HG03520 (cell line): ENCODE measurements around the gene DENND6B.
"Not testable (repeated sequence)": the region's sequence is repeated elsewhere in the genome, so short reads cannot be mapped to it uniquely, and the experiment has no call there.

Source experiments
- ATAC-seq: cut with Tn5 transposase; IDR thresholded peaks from one replicate; pipeline ENCODE4 v1.9.1; 2021; ENCODE audit warnings: mild to moderate bottlenecking, moderate library complexity; ENCODE audit not compliant: unreplicated experiment

DENND6B gene

DNA sequence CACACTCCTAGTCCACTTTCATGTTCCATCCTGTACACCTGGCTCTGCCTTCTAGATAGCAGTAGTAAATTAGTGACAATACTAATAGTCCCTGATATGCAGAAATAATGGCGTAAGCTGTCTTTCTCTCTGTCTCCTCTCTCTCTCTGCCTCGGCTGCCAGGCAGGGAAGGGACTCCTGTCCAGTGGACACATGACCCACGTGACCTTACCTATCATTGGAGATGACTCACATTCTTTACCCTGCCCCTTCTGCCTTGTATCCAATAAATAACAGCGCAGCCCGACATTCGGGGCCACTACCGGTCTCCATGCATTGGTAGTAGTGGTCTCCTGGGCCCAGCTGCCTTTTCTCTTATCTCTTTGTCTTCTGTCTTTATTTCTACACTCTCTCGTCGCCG is 53.0 kb downstream of the DENND6B start:
- ATAC-seq = not testable (repeated sequence)

DNA sequence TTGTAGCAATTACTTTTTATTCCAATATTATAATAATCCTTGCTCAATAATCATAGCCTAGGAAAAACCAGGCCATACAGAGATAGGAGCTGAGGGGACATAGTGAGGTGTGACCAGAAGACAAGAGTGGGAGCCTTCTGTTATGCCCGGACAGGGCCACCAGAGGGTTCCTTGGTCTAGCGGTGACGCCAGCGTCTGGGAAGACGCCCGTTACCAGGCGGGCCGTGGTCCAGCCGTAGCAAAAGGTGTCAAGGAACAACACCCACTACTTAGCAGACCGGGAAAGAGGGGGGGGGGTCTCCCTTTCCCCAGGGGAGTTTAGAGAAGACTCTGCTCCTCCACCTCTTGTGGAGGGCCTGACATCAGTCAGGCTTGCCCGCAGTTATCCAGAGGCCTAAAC is 53.5 kb downstream of the DENND6B start:
- not testable (repeated sequence) for ATAC-seq

DNA sequence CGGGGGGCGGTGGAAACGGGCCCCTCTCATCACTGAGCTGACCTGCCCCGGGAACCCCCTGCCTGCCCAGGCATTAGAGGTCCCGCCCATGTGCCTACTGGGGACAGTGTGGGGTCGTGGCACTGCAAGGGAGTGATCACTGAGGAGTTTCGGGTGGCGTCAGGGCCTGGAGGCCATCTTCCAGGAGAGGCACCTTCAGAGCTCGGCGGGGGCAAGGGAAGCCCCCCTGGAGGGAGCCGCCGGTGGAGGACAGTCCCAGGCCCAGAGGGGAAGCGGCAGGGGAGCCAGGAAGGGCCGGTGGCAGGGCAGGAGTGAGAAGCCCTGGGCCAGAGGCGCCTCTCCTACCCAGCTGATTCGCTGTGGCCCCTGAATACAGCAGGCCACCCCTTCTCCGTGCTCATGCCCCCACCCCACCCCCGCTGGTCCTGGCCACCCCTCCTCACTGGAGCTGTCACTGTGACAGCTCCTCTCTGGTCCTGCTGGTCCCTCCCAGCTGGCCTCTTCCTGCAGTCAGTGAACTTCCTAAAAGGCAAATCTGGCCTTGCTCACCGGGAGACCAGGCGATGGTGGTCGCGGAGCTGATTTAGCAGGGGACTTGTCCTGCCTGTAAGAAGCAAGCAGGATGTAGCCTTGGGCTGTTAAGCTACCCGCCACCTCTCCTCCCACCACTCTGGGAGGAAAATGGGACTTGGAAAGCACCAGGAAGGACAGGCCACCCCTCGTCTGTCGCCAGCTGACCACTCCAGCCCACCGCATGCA is 54.6 kb downstream of the DENND6B start:
- no peak for ATAC-seq

DNA sequence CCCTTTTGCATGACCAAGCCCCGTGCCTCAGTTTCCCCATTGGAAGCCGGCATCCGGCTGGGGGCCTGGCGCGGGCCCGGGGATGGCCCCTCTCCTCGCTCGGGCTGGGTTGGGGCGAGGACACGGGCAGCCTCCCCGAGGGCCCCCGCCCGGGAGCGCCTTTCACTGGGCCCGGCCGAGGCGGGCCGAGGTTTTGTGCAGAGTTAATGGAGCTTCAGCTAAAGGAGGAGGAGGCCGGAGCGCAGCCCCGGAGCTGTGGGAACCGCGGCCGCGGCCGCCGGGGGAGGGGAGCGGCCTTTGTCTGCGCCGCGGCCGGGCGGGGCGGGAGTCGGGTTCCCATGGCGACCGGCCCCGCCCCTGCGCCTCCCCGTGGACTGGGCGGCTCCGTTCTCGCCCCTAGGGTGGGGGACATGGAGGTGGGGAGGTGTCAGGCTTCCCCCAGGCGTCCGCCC is 55.3 kb downstream of the DENND6B start:
- no peak for ATAC-seq

DNA sequence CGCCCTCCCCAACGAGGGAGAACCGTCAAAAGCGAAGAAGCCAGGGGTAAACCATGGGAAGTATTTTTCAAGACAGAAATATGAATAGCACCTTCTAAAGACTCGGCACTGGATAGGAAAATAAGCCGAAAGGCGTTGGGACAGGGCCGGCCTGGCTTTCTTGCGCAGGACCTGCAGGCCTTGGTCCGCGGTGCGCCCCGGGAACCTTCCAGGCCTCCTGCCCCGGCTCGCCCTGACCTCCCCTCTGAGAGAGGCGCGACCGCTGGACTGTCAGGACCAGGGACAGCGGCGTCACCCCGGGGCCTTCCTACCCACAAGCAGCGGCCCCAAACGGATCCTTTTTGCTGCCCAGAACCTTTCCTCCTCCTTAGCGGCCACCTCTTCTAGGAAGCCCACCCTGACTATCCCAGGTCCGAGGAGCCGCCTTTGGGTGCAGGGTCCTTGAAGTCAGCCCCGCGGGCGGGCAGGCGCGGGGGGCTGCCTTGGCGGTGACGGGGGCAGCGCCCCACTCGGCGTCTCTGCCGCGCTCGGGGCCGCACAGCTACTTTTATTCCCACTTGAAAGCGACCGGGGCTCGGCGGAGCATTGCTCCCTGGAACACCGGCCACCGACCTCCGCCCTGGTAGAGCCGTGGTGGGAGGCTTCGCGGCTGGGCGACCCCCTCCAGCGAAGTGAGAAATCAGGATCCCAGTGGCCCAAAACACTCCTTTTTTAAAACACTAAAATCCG is 56.0 kb downstream of the DENND6B start:
- no peak for ATAC-seq

DNA sequence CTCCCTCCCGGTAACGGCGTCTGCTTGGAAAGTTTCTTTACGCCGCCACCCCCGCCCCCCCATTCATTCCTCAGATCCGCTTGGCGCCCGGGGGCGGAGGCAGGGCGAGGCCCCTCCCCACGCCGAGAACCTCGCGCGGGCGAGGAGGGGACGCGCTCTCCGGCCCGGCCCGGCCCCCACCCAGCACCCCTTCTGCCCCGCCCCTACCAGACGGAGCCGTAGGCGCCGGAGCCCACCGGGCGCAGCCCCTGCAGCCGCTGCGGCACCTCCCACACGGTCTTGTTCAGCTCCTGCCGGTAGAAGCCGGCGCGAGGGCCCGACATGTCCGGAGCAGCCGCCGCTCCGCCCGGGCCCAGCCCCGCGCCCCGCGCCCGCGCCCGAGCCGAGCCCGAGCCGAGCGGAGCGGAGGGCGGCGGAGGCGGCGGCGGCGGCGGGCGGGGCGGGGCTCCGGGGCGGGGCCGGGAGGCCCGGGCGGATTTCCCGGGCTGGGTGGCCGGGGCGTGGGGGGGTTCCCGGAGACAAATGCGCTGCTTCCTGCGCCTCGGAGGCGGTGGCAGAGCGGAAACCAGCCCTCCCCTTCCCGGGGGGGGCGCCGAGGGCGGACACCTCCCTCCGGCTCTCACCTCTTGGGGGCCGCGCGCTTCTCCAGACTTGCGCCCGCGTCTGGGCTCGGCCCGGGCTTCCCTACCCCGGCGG is 56.7 kb downstream of the DENND6B start, which contains the start of gene MAPK11:
MAPK11 (minus strand) TSS at position 411 of the 696 bp plus-strand sequence; CDS start at position 323, 88 bp downstream.
- ATAC-seq = no peak

DNA sequence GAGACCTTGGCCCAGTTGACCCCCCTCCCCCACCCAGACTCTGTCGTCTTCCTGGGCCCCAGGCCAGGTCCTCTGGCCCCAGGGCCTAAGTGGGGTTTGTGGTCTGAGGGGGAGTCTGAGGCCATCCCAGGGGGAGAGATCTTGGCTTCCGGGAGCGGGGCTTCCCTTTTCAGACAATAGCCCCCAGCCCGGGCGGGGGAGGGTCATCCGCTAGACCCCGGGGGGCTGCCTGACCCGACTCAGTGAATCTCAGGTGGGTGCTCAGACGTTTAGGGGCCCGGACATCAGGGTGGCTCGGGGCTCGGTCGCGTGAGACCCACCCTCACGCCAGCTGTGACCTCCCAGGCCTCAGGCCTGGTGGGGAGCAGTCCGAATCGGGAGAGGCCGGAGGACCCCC is 57.2 kb downstream of the DENND6B start:
- ATAC-seq = no peak

DNA sequence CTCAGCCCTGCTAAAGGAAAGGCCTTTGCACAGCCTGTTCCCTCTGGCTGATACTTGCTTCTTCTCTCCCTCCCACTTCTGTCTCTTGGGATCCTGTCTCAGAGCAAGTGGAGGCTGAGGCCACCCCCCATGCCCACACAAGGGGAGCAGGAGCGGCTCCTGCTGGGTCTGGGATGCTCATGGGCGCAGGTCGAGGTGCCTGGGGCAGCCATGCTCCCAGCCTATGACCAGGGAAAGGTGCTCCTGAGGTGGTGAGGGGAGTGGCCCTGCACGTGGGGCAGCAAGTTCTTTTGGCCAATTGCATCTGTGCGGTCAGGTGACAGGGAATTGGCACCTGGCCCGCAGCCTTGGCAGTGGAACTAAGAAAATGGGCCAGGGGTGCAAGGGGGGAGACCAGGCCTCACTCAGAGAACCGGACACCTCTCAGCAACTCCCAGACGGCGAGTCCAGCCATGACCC is 58.1 kb downstream of the DENND6B start:
- no peak for ATAC-seq

DNA sequence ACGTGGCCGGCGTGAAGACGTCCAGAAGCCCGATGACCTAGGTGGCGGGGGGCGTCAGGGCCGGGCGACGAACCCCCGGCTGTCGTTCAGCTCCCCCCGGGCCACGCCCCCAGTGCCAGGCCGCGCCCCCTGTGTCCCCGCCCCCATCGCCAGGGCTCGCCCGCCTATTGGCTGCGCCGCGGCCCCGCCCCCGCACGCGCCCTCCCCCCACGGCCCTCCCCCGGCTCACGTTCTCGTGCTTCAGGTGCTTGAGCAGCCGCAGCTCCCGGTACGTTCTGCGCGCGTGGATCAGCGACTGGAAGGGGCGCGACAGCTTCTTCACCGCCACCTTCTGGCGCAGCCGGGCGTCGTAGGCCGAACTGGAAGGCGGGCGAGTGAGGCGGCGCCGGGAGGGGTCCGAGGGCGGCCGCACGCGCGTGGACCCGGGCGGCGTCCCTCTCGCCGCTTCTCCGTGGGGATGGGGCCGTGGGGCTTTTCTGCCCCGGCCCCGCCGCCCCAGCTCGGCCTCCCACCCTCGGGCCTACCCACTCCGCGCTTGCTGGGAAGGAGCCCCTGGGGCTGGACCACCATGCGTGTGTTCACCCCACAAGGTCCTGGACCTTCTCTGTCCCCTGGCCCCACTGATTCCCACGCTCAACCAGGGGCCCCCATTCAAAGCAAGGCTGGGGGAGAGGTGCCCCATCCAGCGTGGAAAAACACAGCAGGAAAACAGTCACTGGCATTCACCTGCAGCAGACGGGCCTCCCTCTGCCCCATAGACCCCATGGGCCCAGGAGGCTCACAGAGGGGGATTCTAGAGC is 59.0 kb downstream of the DENND6B start:
- no peak for ATAC-seq

DNA sequence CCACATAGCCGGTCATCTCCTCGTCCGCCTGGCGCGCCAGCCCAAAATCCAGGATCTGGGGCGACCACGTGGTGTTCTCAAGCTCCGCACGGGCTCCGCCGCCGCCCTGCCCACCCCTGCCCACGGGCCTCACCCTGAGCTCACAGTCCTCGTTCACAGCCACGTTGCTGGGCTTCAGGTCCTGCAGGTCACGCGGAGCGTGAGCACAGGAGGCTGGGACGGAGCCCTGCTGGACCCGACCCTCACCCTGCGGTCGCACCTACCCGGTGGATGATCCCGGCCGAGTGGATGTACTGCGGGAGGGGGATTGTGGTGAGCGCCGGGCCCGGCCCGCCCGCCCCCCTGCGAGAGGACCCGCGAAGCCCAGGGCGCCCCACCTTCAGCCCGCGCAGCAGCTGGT is 59.8 kb downstream of the DENND6B start:
- ATAC-seq = no peak

DNA sequence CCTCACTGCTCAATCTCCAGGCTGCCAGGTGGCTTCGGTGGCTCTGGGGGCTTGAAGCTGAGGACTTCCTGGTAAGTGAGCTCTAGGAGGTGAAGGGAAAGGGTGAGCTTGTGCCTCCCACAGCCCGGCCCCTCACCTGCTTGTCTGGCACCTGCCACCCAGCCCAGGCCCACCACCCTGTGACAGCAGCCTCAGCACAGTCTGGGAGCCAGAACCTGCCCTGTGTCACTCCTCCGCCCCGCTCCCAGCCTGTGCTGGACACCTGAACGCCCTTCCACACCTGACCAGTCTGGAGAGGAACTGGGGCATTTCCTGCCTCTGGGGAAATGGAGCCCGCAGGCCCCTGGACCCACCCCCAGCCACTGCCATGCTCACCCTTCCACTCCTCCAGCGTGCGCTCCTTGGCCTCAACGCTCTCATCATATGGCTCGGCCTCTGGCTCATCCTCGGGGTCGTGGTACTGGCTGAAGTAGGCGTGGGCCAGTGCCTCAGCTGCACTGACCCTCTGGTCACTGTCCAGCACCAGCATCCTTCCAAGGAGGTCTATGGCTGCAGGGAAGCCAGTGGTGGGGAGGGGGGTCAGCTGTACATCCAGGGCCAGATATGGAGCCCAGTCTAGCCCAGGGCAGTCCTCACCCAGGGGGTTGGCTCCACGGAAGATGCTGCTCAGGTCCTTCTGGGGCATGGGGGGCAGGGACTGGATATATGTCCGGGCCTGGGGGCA is 61.7 kb downstream of the DENND6B start:
- ATAC-seq = no peak

DNA sequence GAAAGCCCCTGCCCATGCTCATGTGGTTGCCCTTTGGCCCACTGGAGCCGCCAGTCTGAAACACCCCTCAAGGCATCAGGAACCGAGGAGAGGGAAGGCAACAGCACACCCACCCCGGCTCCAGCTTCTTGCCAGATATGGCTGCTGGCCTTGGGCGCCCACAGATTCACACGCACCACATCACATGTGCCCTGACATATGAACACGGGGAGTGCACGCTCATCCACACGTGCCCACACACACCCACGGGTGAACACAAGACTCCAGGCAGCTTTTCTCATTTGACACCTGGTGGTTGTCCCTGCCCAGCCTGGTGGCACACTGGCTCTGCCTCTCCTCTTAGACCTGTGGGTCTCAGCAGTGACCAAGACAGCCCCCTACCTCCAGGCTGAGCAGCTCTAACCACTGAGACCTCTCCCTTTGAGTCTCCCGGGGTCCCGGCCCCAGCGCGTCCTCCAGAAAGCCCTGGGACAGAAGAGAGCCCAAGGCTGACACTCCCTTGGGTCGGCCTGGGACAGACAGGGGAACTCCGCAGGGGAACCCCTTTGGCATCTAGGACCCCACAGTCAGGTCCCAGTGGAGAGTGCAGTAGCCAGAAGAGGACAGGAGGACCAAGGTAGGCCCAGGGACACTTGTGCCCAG is 62.6 kb downstream of the DENND6B start:
- no peak for ATAC-seq

DNA sequence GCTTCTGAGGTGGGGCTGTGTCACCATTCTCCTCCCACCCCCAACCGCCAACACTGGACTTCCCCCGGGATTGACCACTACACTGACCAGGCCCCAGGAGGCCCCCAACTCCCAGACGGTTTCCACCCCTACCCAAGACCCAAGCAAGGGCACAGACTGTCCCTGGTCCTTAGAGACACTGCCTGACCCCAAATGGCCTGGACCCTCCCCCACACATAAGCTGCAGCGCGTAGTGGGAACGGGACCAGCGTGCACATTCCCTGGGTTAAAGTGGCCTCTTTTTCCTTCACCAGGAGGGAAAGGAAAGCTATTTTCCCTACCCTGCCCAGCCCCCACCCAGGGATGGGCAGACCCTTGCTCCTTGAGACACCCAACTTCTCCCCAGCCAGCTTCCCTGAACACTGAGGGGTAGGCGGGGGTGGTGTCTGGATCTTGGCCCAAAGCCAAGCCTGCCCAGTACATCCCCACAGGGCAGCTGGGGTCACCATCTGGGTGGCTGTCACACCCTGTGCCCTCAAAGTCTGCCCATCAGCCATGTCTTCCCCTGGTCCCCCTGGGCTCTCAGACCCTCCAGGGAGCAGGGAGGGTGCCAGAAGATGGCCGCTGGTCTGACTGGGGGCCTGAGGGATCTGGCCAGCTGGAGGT is 63.7 kb downstream of the DENND6B start:
- no peak for ATAC-seq

DNA sequence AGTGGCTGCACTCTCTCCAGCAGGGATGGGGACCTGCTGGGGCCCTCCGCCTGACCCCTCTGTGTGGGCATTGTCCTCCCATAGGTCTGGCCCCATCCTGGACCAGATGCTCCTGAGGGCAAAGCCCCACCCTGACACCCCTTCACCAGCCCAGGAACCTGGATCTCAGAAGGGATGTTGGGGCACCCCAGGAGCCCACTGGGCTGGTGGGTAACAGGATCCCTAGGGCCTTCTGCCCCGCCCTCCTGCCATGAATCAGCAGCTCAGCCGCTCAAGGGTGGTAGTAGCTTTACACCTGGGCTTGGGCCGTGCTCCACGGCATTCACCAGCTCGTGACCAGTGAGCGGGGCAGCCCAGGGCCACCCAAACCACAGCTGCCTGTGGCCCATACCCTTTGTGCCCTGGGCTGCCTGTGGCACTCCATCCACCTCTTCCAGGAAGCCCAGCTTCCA is 64.3 kb downstream of the DENND6B start:
- ATAC-seq = no peak

DNA sequence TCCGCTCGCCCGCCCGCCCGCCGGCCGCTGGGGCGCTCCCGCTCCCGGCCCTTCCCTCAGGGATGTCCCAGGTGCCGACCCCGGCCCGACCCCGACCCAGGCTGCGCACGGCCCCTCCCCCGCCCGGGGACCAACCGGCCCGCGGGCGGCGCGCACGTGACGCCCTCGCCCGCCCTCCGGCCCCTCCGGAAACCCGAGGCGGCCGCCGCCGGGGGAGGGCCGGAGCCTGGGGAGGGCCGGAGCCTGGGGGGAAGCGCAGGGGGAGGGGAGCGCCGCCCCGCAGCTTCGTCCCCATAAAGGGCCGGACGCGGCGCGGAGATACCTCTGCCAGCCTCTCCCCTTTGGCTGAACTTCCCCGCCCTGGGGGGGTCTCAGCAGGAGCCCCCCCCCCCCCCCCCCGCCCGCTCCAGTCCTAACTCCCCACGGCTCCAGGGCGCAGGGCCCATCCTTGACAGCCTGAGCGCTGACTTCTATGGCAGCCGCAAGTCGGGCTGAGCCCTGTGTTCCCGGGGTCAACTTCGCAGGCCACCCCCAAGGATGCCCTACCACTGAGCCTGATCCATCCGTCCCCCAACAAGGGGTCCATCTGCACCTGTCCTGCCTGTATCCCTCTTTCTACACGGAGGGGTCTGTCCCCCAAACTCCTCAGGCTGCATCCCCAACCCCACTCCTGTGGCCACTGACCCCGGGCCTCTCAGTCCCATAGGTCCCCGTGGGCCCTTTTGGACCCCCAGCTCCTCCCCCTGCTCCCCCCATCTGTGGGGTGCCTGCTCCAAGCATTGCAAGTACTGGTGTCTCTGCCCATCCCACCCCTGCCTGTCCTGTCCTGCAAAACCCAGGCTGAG is 65.0 kb downstream of the DENND6B start, which contains the start of gene MAPK12:
MAPK12 (minus strand) TSS at position 69 of the 845 bp plus-strand sequence. CDS start 174 bp downstream, outside the sequence.
- no peak for ATAC-seq

DNA sequence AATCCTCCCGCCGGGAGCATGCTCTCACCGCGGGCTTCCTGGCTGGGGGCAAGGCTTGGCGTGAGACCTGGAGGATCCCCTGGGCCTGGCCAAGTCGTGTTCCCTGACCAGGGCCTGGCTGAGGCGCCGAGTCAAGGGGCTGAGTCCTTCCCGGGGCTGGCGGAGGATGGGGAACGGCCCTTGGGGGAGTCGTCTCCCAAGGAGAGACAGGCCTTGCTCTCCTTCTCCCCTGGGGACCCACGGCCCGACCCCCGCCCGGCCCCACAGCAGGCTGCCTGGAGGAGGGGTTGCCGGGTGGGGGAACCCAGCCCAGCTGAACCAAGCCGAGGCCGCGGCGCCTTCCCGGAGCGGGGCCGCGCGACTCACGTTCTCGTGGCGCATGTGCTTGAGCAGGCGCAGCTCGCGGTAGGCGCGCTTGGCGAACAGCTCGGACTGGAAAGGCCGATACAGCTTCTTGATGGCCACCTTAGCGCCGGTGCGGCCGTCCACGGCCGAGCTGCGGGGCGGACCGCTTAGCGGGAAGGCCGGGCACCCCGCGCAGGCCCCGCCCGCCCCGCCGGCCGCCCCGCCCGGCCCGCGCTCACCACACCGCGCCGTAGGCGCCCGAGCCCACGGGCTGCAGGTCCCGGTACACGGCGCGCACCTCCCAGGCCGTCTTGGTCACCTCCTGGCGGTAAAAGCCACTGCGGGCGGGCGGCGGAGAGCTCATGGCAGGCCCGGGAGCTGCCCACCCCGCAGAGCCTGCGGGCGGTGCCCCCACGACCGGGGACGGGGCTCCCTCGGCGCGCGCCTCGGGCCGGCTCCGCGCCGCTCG is 65.8 kb downstream of the DENND6B start:
- ATAC-seq = no peak

DNA sequence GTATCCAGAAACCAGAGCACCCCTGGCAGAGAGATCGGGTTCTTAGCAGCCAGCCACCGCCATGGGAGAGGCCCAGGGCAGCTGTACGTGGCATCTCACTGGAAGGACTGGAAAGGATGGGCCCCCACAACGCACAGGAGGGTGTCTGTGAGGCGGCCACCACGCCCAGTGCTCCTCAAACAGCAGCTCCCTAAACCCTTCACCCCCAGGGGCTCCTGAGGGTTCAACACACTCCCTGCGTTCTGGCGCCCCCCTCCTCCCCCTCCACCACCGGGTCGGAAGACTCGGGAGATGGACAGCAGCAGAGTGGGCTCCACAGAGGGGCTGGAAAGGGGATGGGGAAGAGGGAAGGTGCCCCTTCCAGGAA is 66.4 kb downstream of the DENND6B start:
- ATAC-seq = no peak
